Fibroblast of lung (primary cell): ENCODE results near the gene DKK2. TPM values are rescaled to one million over a fixed set of nuclear protein-coding genes. Genes with fewer than 3 reads are reported as not detected.

Source experiments
- DNase-seq, 2 donors: peaks; one replicate each; pipeline versions ENCODE4 v3.0.0 to v3.0.0-alpha.2; 2010; ENCODE audit warnings: low read depth in 2 of 2
- H2AFZ ChIP-seq: 2 replicates; pipeline ENCODE4 v1.5.1; 2012; ENCODE audit warnings: low read length, control low read depth, inconsistent platforms
- H3K27ac ChIP-seq: 2 replicates; pipeline ENCODE4 v1.5.1; 2011; ENCODE audit warnings: low read length, control low read depth; ENCODE audit not compliant: insufficient read depth
- H3K27me3 ChIP-seq: 2 replicates; pipeline ENCODE4 v1.5.1; 2011; ENCODE audit warnings: mild to moderate bottlenecking, low read length; ENCODE audit not compliant: control insufficient read depth, insufficient read depth
- H3K36me3 ChIP-seq: 2 replicates; pipeline ENCODE4 v1.5.1; 2011; ENCODE audit warnings: low read length; ENCODE audit not compliant: control insufficient read depth, insufficient read depth
- H3K4me1 ChIP-seq: 2 replicates; pipeline ENCODE4 v1.5.1; 2011; ENCODE audit warnings: low read length; ENCODE audit not compliant: control insufficient read depth, insufficient read depth; ENCODE audit errors: extremely low read depth
- H3K4me2 ChIP-seq: 2 replicates; pipeline ENCODE4 v1.5.1; 2011; ENCODE audit warnings: low read length, control low read depth; ENCODE audit not compliant: insufficient read depth; ENCODE audit errors: extremely low read depth
- H3K4me3 ChIP-seq, 4 experiments: fragments of 200-600 bp in 1 of 4; sonication (generic) in 1 of 4; replicated peaks in 1 of 4; 2 replicates each; pipeline ENCODE4 v1.5.1; 2011 to 2016; ENCODE audit warnings: low read length in 4 of 4, low read depth in 3 of 4, mild to moderate bottlenecking in 3 of 4, control low read depth in 2 of 4, inconsistent platforms in 1 of 4, mixed read lengths in 1 of 4; ENCODE audit not compliant: insufficient read depth in 1 of 4; ENCODE audit errors: control extremely low read depth in 1 of 4
- H3K79me2 ChIP-seq: 2 replicates; pipeline ENCODE4 v1.5.1; 2012; ENCODE audit warnings: mild to moderate bottlenecking, low read length, inconsistent platforms; ENCODE audit not compliant: control insufficient read depth, insufficient read depth
- H3K9ac ChIP-seq: 2 replicates; pipeline ENCODE4 v1.5.1; 2011; ENCODE audit warnings: mild to moderate bottlenecking, low read length, control low read depth; ENCODE audit not compliant: insufficient read depth
- H3K9me3 ChIP-seq: 2 replicates; pipeline ENCODE4 v1.5.1; 2012; ENCODE audit warnings: low read depth, low read length; ENCODE audit not compliant: control insufficient read depth, insufficient read depth
- H4K20me1 ChIP-seq: 2 replicates; pipeline ENCODE4 v1.5.1; 2011; ENCODE audit warnings: low read length; ENCODE audit not compliant: control insufficient read depth, insufficient read depth; ENCODE audit errors: extremely low read depth
- EZH2 ChIP-seq: IDR thresholded peaks from 2 replicates; pipeline ENCODE4 v1.5.1; 2012; ENCODE audit warnings: low read length, control low read depth, mild to moderate bottlenecking; ENCODE audit errors: missing control alignments
- polyA plus RNA-seq, 2 donors: library from polyadenylated mRNA; depleted of rRNA in 1 of 2; stranded (reverse) in 1 of 2; unstranded in 1 of 2; fragments of >200 nt; gene quantifications; 2 replicates each; pipeline ENCODE4 v1.2.1, GENCODE V29; 2011 to 2012; ENCODE audit warnings: missing spikeins in 1 of 2
- total RNA-seq: library from RNA; depleted of rRNA; stranded (reverse); fragments of >200 nt; gene quantifications from 2 replicates; pipeline ENCODE4 v1.2.1, GENCODE V29; 2014
- TF ChIP-seq, protein P1 (sequence below), 2 donors: IDR thresholded peaks in 1 of 2; conservative IDR thresholded peaks in 1 of 2; 1 replicate in 1 of 2; 2 replicates in 1 of 2; pipeline ENCODE4 v1.5.1; 2011 to 2012; ENCODE audit warnings: low read length in 2 of 2, control low read depth in 1 of 2, inconsistent platforms in 1 of 2, low read depth in 1 of 2, mild to moderate bottlenecking in 1 of 2

The DKK2 gene
- total and polyA plus RNA-seq, 2 donors (not counting 1 experiment from before 2014, with no cell fraction given), result 0.48 to 1.2 TPM

DNA sequence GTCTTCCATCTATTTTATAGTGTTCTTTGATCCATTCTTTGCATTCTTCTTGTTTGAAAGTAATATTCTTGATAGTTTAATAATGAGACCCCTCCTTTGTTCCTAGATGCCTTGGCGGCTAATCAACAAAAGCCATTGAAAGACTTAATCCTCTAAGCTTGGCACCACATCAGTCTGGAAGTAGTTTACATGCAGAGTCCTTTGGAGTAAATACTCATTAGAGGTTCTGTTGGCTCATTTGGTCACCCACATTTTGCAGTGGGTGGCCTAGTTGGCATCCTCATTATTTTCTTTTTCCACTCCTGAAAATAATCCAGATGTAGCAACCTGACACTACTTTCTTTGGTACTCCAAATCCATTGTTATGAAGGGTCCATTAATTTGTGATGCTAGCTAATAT, 64.5 kb downstream of the DKK2 start:
- Histone ChIP-seq H3K4me2 (no peak overlapping the region), H3K9me3 (no peaks in the 10 kb centered on the region), H3K27ac (no peak overlapping the region), H2AFZ (no peak overlapping the region), H3K4me1 (no peaks in the 10 kb centered on the region), H3K36me3 (no peaks in the 10 kb centered on the region), H3K9ac (no peak overlapping the region), H3K4me3 (no peak overlapping the region), H3K27me3 (no peaks in the 10 kb centered on the region), H4K20me1 (no peaks in the 10 kb centered on the region), H3K79me2 (no peaks in the 10 kb centered on the region)
- no peak for DNase-seq
- TF ChIP-seq, protein P1, sequence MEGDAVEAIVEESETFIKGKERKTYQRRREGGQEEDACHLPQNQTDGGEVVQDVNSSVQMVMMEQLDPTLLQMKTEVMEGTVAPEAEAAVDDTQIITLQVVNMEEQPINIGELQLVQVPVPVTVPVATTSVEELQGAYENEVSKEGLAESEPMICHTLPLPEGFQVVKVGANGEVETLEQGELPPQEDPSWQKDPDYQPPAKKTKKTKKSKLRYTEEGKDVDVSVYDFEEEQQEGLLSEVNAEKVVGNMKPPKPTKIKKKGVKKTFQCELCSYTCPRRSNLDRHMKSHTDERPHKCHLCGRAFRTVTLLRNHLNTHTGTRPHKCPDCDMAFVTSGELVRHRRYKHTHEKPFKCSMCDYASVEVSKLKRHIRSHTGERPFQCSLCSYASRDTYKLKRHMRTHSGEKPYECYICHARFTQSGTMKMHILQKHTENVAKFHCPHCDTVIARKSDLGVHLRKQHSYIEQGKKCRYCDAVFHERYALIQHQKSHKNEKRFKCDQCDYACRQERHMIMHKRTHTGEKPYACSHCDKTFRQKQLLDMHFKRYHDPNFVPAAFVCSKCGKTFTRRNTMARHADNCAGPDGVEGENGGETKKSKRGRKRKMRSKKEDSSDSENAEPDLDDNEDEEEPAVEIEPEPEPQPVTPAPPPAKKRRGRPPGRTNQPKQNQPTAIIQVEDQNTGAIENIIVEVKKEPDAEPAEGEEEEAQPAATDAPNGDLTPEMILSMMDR (conservative IDR thresholded peaks at IDR 0.05 in 1 of 2, IDR thresholded peaks at IDR 0.05 in 1 of 2; ENCODE audit: low read depth in 1 of 2, low read length in 2 of 2), result no peak

DNA sequence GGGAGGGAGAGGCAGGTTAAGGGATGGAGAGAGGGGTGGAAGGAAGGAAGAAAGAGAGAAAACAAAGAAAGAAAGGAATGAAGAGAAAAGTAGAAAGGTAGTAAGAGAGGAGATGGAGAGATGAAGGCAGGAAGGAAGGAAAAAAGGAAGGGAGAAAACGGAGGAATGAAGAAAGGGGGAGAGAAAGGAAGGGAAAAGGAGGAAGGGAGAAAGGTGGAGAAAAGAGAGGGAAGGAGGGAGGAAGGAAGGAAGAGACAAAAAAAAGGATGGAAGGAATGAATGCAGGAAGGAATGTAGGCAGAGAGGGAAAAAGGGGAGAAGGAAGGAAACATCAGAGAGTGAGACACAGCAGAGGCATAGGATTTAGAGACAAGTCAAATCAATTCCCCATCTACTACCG, 68.2 kb downstream of the DKK2 start:
- no peaks in the 10 kb centered on the region for H3K27me3 ChIP-seq
- no peak overlapping the region for H2AFZ ChIP-seq
- H3K4me2 ChIP-seq, result no peak overlapping the region
- no peak for TF ChIP-seq EZH2
- TF ChIP-seq, protein P1 (conservative IDR thresholded peaks at IDR 0.05 in 1 of 2, IDR thresholded peaks at IDR 0.05 in 1 of 2; ENCODE audit: low read depth in 1 of 2, low read length in 2 of 2), result no peak
- no peaks in the 10 kb centered on the region for H3K9me3 ChIP-seq
- H4K20me1 ChIP-seq, result no peaks in the 10 kb centered on the region
- H3K4me3 ChIP-seq, result no peak overlapping the region
- H3K79me2 ChIP-seq, result no peaks in the 10 kb centered on the region
- DNase-seq, result no peak
- no peaks in the 10 kb centered on the region for H3K4me1 ChIP-seq
- H3K36me3 ChIP-seq, result no peaks in the 10 kb centered on the region
- H3K27ac ChIP-seq, result no peak overlapping the region
- no peak overlapping the region for H3K9ac ChIP-seq

DNA sequence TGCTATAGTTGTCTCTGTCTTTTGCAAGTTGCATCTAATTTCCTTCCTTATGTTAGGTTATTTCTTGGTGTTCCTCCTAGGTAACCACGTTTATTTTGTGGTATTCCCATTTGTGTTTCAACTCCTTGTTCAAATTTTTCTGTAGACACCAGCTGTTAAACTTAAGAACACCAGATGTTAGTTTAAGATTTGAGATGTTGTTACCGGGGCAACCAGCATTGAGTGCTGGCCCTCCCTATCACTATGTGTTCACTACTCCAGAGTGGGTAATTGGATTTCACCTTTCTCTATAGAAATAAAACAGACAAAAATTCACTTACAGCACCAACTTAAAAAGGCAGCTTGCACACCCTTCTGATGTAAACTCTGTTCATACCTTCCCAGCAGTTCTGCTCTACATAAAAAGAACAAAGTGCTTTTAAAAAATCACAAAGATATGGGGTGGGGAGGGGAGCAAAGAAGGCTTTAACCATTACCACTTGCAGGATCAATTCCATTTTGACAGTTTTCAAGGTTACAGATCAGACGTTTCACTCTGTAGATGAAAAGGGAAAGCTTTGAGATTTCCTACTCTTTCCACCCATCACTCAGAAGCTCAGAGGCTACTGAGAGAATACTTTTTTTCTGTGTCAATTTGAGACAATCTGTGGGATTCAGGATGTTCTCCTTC, 82.9 kb downstream of the DKK2 start:
- Histone ChIP-seq H3K9me3 (no peaks in the 10 kb centered on the region), H3K27me3 (no peaks in the 10 kb centered on the region), H3K4me2 (no peak overlapping the region), H2AFZ (no peak overlapping the region), H3K36me3 (no peaks in the 10 kb centered on the region), H3K4me1 (no peaks in the 10 kb centered on the region), H3K4me3 (no peak overlapping the region), H4K20me1 (no peaks in the 10 kb centered on the region), H3K27ac (no peak overlapping the region), H3K79me2 (no peaks in the 10 kb centered on the region), H3K9ac (no peak overlapping the region)
- DNase-seq, result no peak
- TF ChIP-seq, protein P1 (conservative IDR thresholded peaks at IDR 0.05 in 1 of 2, IDR thresholded peaks at IDR 0.05 in 1 of 2; ENCODE audit: low read depth in 1 of 2, low read length in 2 of 2), result no peak
- TF ChIP-seq EZH2, result no peak
